ENCODE data around the gene RORB.

- TF ChIP-seq POLR2AphosphoS5 (IDR thresholded peaks at IDR 0.05; ENCODE audit: low read depth, low read length) (no peak), POLR2A (IDR thresholded peaks at IDR 0.05; ENCODE audit: low read depth, low read length) (no peak), TAF1 (IDR thresholded peaks at IDR 0.05; ENCODE audit: low read depth, low read length) (no peak), SPI1 (IDR thresholded peaks at IDR 0.05; ENCODE audit: low read depth, low read length) (no peak)
Measured at GRCh38 chr9:74543145-74543544, 46.0 kb downstream of the RORB start.
